ENCODE results near the gene DNLZ.
"Not testable (repeated sequence)": the region's sequence is repeated elsewhere in the genome, so short reads cannot be mapped to it uniquely, and the experiment has no call there.

DNLZ gene

DNA sequence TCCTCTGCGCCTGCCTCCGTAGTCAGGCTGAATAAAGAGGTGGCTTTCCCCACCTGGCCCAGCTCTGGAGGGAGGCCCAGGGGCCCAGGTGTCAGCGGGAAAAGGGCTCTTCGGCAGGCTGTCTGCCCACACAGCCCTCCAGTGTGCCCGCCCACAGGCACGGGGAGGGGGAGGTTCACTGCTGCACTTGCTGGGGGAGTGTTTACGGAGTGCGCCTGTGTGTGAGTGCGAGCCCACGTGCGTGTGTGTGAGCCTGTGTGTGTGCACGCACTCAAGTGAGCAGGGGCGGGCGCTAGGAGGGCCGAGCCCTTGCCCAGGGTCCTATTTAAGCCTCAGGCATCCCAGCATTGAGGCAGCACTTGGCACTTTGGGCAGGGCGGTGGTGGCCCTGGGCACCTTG, 10.9 kb downstream of the DNLZ start:
- no peaks in the 10 kb centered on the region for H3K4me1 ChIP-seq (ENCODE audit: control insufficient read depth in 1 of 2, insufficient read depth in 2 of 2, low read length in 2 of 2)
- H3K27me3 ChIP-seq (ENCODE audit: control insufficient read depth in 1 of 2, insufficient read depth in 2 of 2, low read length in 2 of 2), result peaks cover 0 to 4% of the 10 kb centered on the region in 2 donors
- H3K9me3 ChIP-seq (ENCODE audit: control insufficient read depth in 1 of 2, low read length in 2 of 2), result no peaks in the 10 kb centered on the region
- no peak overlapping the region for H3K4me3 ChIP-seq (ENCODE audit: low read depth in 1 of 2, low read length in 2 of 2)
- H3K27ac ChIP-seq (ENCODE audit: low read depth, low read length), result no peak overlapping the region
- H3K36me3 ChIP-seq (ENCODE audit: control insufficient read depth in 1 of 2, insufficient read depth in 2 of 2, low read length in 2 of 2), result no peaks in the 10 kb centered on the region
- no peak overlapping the region for H3K9ac ChIP-seq (ENCODE audit: low read depth in 1 of 2, low read length in 2 of 2)

DNA sequence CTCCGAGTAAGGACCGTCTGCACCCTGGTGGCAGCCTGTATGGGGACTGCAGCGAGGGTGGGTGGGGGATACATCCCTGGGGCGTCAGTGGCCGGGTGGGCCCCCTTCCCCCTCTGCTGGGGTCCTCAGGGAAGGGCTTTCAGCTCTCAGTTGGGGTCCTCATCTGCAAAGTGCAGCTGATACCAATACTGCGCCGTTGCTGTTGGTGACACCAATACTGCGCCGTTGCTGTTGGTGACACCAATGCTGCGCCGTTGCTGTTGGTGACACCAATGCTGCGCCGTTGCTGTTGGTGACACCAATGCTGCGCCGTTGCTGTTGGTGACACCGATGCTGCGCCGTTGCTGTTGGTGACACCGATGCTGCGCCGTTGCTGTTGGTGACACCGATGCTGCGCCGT, 11.7 kb downstream of the DNLZ start:
- not testable (repeated sequence) for H3K9ac ChIP-seq (ENCODE audit: low read depth in 1 of 2, low read length in 2 of 2); H3K27ac ChIP-seq (ENCODE audit: low read depth, low read length); H3K9me3 ChIP-seq (ENCODE audit: control insufficient read depth in 1 of 2, low read length in 2 of 2); H3K36me3 ChIP-seq (ENCODE audit: control insufficient read depth in 1 of 2, insufficient read depth in 2 of 2, low read length in 2 of 2); H3K4me1 ChIP-seq (ENCODE audit: control insufficient read depth in 1 of 2, insufficient read depth in 2 of 2, low read length in 2 of 2); H3K4me3 ChIP-seq (ENCODE audit: low read depth in 1 of 2, low read length in 2 of 2); H3K27me3 ChIP-seq (ENCODE audit: control insufficient read depth in 1 of 2, insufficient read depth in 2 of 2, low read length in 2 of 2)

DNA sequence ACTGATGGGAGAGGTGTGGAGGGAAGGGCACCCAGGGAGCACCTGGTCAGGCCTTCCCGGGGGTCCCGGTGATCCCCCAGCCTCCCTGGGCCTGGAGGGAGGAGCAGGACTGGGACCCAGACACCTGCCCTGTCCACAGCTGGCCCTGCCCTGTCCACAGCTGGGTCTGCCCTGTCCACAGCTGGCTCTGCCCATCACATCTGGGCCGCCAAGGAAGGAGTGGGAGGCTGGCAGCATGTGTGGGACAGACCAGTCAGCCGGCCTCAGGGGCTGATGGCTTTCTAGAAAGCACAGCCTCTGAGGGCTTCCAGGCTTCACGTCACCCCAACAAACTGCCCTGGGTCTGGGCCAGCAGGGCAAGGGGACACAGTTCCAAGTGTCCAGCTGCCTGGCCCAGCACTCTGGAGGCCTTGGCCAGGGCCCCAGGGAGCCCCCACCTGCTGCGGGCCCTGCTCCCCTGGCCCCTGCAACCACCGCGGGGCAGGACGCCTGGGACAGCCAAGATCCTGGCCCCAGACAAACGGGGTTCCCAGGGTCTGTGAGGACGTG, 12.2 kb downstream of the DNLZ start:
- H3K9ac ChIP-seq (ENCODE audit: low read depth in 1 of 2, low read length in 2 of 2), result no peak overlapping the region
- H3K27ac ChIP-seq (ENCODE audit: low read depth, low read length), result no peak overlapping the region
- no peaks in the 10 kb centered on the region for H3K9me3 ChIP-seq (ENCODE audit: control insufficient read depth in 1 of 2, low read length in 2 of 2)
- H3K27me3 ChIP-seq (ENCODE audit: control insufficient read depth in 1 of 2, insufficient read depth in 2 of 2, low read length in 2 of 2), result peaks cover 0 to 4% of the 10 kb centered on the region in 2 donors
- H3K4me1 ChIP-seq (ENCODE audit: control insufficient read depth in 1 of 2, insufficient read depth in 2 of 2, low read length in 2 of 2), result no peaks in the 10 kb centered on the region
- H3K4me3 ChIP-seq (ENCODE audit: low read depth in 1 of 2, low read length in 2 of 2), result no peak overlapping the region
- H3K36me3 ChIP-seq (ENCODE audit: control insufficient read depth in 1 of 2, insufficient read depth in 2 of 2, low read length in 2 of 2), result no peaks in the 10 kb centered on the region

DNA sequence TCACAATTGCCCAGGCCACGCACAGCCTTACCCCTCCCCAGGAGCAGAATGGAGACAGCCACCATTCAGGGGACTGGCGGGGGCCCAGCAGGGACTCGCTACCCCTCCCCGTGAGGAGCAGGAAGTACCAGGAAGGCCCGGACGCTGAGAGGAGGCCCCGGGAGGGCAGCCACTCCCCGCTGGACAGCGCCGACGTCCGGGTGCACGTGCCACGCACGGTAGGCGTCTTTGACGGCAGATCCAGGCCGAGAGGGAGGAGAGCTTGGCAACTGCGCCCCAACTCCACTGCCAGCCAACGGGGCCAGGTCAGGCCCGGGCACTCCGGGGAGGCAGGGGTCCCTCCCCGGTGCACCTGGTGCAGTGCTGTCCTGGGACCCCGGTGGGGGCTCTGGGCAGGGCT, 14.0 kb downstream of the DNLZ start:
- Histone ChIP-seq H3K4me1 (ENCODE audit: control insufficient read depth in 1 of 2, insufficient read depth in 2 of 2, low read length in 2 of 2) (no peaks in the 10 kb centered on the region), H3K27ac (ENCODE audit: low read depth, low read length) (no peak overlapping the region), H3K4me3 (ENCODE audit: low read depth in 1 of 2, low read length in 2 of 2) (no peak overlapping the region), H3K9ac (ENCODE audit: low read depth in 1 of 2, low read length in 2 of 2) (no peak overlapping the region), H3K9me3 (ENCODE audit: control insufficient read depth in 1 of 2, low read length in 2 of 2) (no peaks in the 10 kb centered on the region), H3K36me3 (ENCODE audit: control insufficient read depth in 1 of 2, insufficient read depth in 2 of 2, low read length in 2 of 2) (no peaks in the 10 kb centered on the region), H3K27me3 (ENCODE audit: control insufficient read depth in 1 of 2, insufficient read depth in 2 of 2, low read length in 2 of 2) (no peaks in the 10 kb centered on the region)

DNA sequence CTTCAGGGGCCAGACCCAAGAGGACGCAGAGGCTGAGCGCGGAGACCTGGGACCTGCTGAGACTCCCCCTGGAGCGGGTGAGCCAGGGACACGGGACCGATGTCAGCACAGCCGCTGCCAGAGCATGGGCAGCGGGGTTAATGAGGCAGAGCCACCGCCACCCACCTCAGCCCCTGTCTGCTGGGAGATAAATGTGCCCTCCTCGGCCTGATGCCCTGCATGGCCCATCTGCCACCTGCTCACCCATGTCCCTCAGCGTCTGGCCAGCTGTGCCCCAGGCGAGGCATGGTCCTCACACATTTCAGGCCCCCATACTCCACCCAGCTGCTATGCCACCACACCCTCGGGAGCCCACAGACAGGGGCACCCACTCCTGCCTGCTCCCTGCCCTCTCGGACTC, 14.9 kb downstream of the DNLZ start:
- Histone ChIP-seq H3K27ac (ENCODE audit: low read depth, low read length) (no peak overlapping the region), H3K9ac (ENCODE audit: low read depth in 1 of 2, low read length in 2 of 2) (no peak overlapping the region), H3K27me3 (ENCODE audit: control insufficient read depth in 1 of 2, insufficient read depth in 2 of 2, low read length in 2 of 2) (no peaks in the 10 kb centered on the region), H3K4me3 (ENCODE audit: low read depth in 1 of 2, low read length in 2 of 2) (no peak overlapping the region), H3K9me3 (ENCODE audit: control insufficient read depth in 1 of 2, low read length in 2 of 2) (no peaks in the 10 kb centered on the region), H3K4me1 (ENCODE audit: control insufficient read depth in 1 of 2, insufficient read depth in 2 of 2, low read length in 2 of 2) (no peaks in the 10 kb centered on the region), H3K36me3 (ENCODE audit: control insufficient read depth in 1 of 2, insufficient read depth in 2 of 2, low read length in 2 of 2) (no peaks in the 10 kb centered on the region)

DNA sequence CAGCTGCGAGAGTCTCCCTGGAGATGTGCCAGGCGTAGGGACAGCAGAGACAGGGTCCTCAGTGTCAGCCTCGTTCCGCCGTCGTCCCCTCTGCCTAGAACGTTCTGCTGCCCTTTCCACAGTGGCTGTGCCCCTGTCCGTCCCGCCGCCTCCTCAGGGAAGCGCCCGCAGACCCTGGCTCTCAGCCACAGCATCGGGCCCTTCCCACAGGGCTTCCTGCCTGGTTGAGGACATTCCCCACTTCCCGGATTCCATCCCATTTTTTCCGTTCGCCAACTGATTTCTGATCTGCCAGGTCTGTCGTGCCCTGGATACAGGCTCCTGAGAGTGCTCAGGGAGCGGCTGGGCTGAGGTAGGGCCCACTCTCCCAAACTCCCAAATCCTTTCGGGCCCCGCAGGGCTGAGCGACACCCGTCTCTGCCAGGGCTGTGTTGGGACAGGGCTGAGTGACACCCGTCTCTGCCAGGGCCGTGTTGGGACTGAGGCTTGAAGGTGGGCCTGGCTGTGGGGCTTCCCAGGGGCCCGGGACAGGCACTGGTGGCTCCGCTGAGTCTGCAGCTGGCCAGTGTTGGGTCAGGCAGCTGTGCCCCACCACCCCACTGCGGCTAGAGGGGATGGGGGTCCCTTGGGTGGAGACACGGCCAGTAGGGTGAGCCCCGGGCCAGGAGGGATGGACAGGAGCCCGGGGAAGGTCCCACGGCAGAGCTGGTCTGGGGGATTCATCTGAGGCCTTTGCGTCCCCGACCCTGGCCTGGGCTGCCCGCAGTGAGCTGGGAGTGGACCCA, 15.9 kb downstream of the DNLZ start:
- Histone ChIP-seq H3K4me1 (ENCODE audit: control insufficient read depth in 1 of 2, insufficient read depth in 2 of 2, low read length in 2 of 2) (peaks cover 6 to 7% of the 10 kb centered on the region in 2 donors), H3K9me3 (ENCODE audit: control insufficient read depth in 1 of 2, low read length in 2 of 2) (no peaks in the 10 kb centered on the region), H3K4me3 (ENCODE audit: low read depth in 1 of 2, low read length in 2 of 2) (no peak overlapping the region), H3K9ac (ENCODE audit: low read depth in 1 of 2, low read length in 2 of 2) (no peak overlapping the region), H3K36me3 (ENCODE audit: control insufficient read depth in 1 of 2, insufficient read depth in 2 of 2, low read length in 2 of 2) (no peaks in the 10 kb centered on the region), H3K27me3 (ENCODE audit: control insufficient read depth in 1 of 2, insufficient read depth in 2 of 2, low read length in 2 of 2) (no peaks in the 10 kb centered on the region), H3K27ac (ENCODE audit: low read depth, low read length) (no peak overlapping the region)

DNA sequence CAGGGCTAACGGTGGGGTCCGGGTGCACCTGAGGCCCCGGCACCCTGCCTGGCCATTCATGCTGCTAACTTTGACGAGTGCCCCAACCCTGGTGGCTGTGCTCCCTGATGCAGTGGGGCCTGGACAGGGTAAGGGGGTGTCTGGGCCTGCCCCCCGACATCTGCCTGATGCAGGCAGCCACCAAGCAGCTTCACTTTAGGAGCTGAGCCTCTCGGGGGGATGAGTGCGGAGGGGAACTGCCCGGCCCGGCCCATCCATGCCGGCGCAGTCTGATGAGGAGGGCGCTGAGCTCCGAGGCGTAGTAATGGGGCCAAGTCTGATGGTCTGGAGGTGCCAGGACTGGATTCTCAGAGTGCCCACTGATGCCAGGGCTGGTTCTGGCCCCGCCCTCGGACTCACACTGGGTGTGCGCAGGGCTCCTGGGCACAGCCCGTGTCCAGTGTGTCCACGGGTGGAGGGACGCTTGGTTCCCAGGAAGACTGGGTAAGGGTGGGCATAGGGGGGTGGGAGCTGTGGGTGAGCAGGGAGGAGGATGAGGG, 16.5 kb downstream of the DNLZ start:
- Histone ChIP-seq H3K9ac (ENCODE audit: low read depth in 1 of 2, low read length in 2 of 2) (no peak overlapping the region), H3K36me3 (ENCODE audit: control insufficient read depth in 1 of 2, insufficient read depth in 2 of 2, low read length in 2 of 2) (no peaks in the 10 kb centered on the region), H3K4me3 (ENCODE audit: low read depth in 1 of 2, low read length in 2 of 2) (no peak overlapping the region), H3K9me3 (ENCODE audit: control insufficient read depth in 1 of 2, low read length in 2 of 2) (no peaks in the 10 kb centered on the region), H3K27me3 (ENCODE audit: control insufficient read depth in 1 of 2, insufficient read depth in 2 of 2, low read length in 2 of 2) (no peaks in the 10 kb centered on the region), H3K27ac (ENCODE audit: low read depth, low read length) (no peak overlapping the region), H3K4me1 (ENCODE audit: control insufficient read depth in 1 of 2, insufficient read depth in 2 of 2, low read length in 2 of 2) (peaks cover 7 to 8% of the 10 kb centered on the region in 2 donors)

DNA sequence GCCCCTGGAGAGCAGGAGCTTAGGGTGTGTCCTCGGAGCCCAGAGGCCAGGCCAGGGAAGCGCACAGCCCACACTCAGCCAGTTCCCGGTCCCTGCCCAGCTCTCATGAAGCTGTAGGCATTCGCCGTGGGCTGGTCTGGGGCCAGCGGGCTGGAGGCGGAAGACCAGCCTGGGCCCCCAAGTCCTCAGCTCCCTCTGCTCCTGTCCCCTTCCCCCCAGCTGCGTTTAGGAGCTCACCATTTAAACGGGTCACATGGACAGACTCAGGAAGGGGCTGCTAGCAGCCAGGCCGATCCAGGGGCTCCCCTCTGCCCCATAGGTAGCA, 17.4 kb downstream of the DNLZ start:
- H3K27ac ChIP-seq (ENCODE audit: low read depth, low read length), result no peak overlapping the region
- H3K4me3 ChIP-seq (ENCODE audit: low read depth in 1 of 2, low read length in 2 of 2), result no peak overlapping the region
- no peak overlapping the region for H3K9ac ChIP-seq (ENCODE audit: low read depth in 1 of 2, low read length in 2 of 2)

DNA sequence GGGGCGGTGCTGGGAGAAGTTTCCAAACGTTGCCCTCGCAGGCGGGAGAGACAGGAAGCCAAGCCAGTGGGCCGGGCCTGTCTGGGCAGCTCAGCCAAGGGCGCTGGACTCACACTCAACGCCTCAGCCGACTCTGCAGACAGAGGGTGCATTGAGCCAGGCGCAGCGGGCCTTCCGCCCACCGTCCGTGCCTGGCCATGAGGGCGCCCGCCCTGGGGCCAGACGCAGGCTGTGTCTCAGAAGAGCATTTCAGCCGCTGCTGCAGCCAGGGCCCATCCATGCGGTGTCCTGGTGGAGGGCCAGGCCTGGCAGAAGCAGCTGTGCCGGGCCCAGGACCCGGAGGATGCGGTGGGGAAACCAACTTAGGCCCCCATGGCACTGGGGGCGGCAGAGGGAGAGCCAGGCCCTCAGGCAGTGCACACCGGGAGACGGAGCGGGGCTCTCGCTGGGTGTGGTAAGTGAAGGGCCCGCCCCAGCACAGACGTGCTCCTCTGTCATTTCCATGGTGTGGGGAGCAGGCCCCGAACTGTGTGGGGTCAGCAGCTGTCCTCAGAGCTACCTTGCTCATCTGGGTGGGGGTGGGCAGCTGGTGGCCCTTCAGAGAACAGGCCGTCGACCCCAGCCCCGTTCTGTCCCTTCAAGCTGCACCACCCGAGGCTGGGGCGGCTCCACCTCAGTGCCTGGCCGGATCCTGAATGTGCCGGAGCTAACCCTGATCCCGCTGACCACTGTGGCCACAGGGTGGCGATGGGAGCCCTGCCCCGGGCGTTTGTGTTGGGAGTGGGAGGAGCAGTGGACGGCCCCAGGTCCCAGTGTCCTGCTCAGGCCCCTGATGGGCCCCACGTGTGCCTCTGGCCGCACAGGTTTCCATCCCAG, 18.0 kb downstream of the DNLZ start:
- no peaks in the 10 kb centered on the region for H3K9me3 ChIP-seq (ENCODE audit: control insufficient read depth in 1 of 2, low read length in 2 of 2)
- no peaks in the 10 kb centered on the region for H3K27me3 ChIP-seq (ENCODE audit: control insufficient read depth in 1 of 2, insufficient read depth in 2 of 2, low read length in 2 of 2)
- H3K4me3 ChIP-seq (ENCODE audit: low read depth in 1 of 2, low read length in 2 of 2), result no peak overlapping the region
- no peaks in the 10 kb centered on the region for H3K36me3 ChIP-seq (ENCODE audit: control insufficient read depth in 1 of 2, insufficient read depth in 2 of 2, low read length in 2 of 2)
- H3K4me1 ChIP-seq (ENCODE audit: control insufficient read depth in 1 of 2, insufficient read depth in 2 of 2, low read length in 2 of 2), result peaks cover 7 to 8% of the 10 kb centered on the region in 2 donors
- no peak overlapping the region for H3K27ac ChIP-seq (ENCODE audit: low read depth, low read length)
- no peak overlapping the region for H3K9ac ChIP-seq (ENCODE audit: low read depth in 1 of 2, low read length in 2 of 2)

More for the DNA sequence above, 17.4 kb downstream of the DNLZ start:
- H3K9me3 ChIP-seq (ENCODE audit: control insufficient read depth in 1 of 2, low read length in 2 of 2), result no peaks in the 10 kb centered on the region
- H3K36me3 ChIP-seq (ENCODE audit: control insufficient read depth in 1 of 2, insufficient read depth in 2 of 2, low read length in 2 of 2), result no peaks in the 10 kb centered on the region
- peaks cover 7 to 8% of the 10 kb centered on the region in 2 donors for H3K4me1 ChIP-seq (ENCODE audit: control insufficient read depth in 1 of 2, insufficient read depth in 2 of 2, low read length in 2 of 2)
- H3K27me3 ChIP-seq (ENCODE audit: control insufficient read depth in 1 of 2, insufficient read depth in 2 of 2, low read length in 2 of 2), result no peaks in the 10 kb centered on the region

All from duodenal mucosa (tissue), 2 donors.